GM21737 (cell line): ENCODE data around the gene NLE1.

Experiments used
- ATAC-seq: cut with Tn5 transposase; IDR thresholded peaks from one replicate; pipeline ENCODE4 v1.9.1; 2021; ENCODE audit warnings: mild to moderate bottlenecking, moderate library complexity; ENCODE audit not compliant: unreplicated experiment

The NLE1 gene

DNA sequence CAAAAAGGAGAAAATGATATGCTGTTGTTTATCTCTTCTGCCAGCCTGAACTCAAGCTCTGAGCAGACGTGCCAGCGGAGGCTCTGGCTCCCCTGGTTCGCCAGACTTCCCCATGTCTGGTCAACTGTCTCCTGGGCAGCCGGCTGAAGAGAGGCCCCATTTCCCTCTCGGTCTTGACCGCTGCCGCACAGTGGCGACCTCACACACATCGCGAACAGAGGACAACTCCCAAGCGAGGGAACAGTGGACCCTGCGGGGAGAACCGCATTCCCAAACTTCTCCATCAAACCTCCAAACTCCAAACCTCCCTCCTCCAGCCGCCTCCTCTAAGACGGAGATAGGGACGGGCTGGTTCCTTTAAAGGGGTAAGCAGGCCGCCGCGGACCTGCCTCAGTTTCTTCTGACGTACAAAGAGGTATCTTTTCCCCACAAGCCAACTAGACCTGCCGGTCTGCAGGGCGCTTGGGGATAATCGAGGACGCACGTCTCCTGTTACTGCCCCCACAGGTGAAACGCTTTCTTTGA lies 53.7 kb downstream of the NLE1 start:
- no peak for ATAC-seq

GRCh38 chr17:35087731-35088355 lies 54.3 kb downstream of the NLE1 start:
- no peak for ATAC-seq

DNA sequence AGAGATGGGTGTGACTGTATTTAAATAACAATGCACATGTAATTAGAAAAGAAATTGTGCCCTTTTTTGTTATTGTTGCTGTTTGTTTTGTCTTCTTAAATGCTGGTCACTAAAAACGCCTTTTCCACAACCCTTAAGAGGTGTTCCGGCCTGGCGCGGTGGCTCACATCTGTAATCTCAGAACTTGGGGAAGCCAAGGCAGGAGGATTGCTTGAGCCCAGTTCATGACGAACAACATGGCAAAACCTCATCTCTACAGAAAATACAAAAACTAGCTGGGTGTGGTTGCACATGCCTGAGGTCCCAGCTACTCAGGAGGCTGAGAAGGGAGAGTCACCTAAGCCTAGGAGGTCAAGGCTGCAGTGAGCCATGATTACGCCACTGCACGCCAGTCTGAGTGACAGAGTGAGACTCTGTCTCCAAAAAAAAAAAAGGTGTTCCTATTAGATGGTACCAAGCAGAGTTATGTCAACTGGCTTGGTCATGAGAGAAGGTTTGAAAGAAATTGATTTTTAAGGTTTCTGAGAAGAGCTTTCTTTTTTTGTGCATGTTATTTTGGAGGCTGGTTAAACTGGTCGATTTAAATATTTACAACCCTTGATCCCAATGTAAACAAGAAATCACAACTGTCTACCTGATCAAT lies 55.1 kb downstream of the NLE1 start:
- ATAC-seq = no peak

DNA sequence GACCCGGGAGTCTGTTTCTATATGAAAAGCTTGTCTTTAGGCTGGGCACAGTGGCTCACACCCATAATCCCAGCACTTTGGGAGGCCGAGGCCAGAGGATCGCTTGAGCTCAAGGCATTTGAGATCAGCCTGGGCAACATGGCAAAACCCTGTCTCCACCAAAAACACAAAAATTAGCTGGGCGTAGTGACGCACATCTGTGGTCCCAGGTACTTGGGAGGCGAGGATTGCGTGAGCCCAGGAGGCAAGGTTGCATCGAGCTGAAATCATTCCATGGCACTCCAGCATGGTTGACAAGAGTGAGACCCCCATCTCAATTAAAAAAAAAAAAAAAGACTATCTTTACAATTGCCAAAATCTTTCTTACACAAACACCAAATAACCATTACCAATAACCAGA lies 55.9 kb downstream of the NLE1 start:
- no peak for ATAC-seq

- ATAC-seq = no peak
These were observed 57.1 kb downstream of the NLE1 start for GRCh38 chr17:35084987-35085386.

- ATAC-seq = no peak
These were observed 59.0 kb downstream of the NLE1 start for GRCh38 chr17:35083071-35083470.

GRCh38 chr17:35082073-35082657 lies 59.9 kb downstream of the NLE1 start:
- no peak for ATAC-seq

- no peak for ATAC-seq
These were observed 60.5 kb downstream of the NLE1 start for GRCh38 chr17:35081638-35082037.

DNA sequence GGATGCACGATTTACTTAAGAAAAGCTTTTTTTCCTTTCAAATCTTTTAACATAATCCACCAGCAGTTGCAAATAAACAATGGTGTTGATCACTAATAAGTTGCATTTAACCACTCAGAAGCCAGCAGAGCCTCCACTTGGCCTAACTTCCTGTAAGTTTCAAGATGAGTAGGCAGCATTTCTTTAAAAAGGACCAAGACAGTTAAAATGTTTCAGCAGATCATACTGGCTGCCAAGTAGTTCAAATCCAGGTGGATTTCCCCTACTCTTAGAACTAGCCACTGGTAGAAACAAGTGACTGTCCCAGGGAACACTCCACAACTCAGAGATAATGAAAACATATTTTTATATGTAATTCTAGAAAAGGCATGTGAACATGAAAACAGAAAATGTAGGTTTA lies 61.6 kb downstream of the NLE1 start:
- ATAC-seq = no peak

GRCh38 chr17:35079547-35080423 lies 62.3 kb downstream of the NLE1 start:
- ATAC-seq = no peak
